HG03571 (cell line): ENCODE results near the gene TMEM72.

ENCODE experiments used
- ATAC-seq: cut with Tn5 transposase; IDR thresholded peaks from one replicate; pipeline ENCODE4 v1.9.1; 2021; ENCODE audit not compliant: unreplicated experiment

Gene TMEM72

GRCh38 chr10:44951576-44952226 lies 40.6 kb downstream of the TMEM72 start:
- no peak for ATAC-seq

- no peak for ATAC-seq
Measured at GRCh38 chr10:44952779-44953231, 41.7 kb downstream of the TMEM72 start.

GRCh38 chr10:44954042-44954441 lies 42.9 kb downstream of the TMEM72 start:
- ATAC-seq = no peak

- ATAC-seq = no peak
Measured at GRCh38 chr10:44954962-44955361, 43.8 kb downstream of the TMEM72 start.

GRCh38 chr10:44955413-44956070 lies 44.4 kb downstream of the TMEM72 start:
- ATAC-seq = no peak

- ATAC-seq = no peak
Measured at GRCh38 chr10:44956226-44956625, 45.1 kb downstream of the TMEM72 start.

GRCh38 chr10:44956717-44957706 lies 45.9 kb downstream of the TMEM72 start:
- no peak for ATAC-seq

GRCh38 chr10:44958196-44958897 lies 47.2 kb downstream of the TMEM72 start:
- no peak for ATAC-seq

- ATAC-seq = no peak
Measured at GRCh38 chr10:44958898-44959246, 47.7 kb downstream of the TMEM72 start.

- peak; percentile 95 for ATAC-seq
Measured at GRCh38 chr10:44959247-44960087, 48.3 kb downstream of the TMEM72 start, which contains the start of gene RASSF4. RASSF4 (plus strand) TSS chr10:44959802; CDS start chr10:44970203, 10,401 bp downstream.

GRCh38 chr10:44960088-44960460 lies 48.9 kb downstream of the TMEM72 start:
- ATAC-seq = no peak

- no peak for ATAC-seq
Measured at GRCh38 chr10:44960482-44961229, 49.5 kb downstream of the TMEM72 start.

- no peak for ATAC-seq
Measured at GRCh38 chr10:44961230-44961571, 50.1 kb downstream of the TMEM72 start.

- ATAC-seq = no peak
Measured at GRCh38 chr10:44961931-44962750, 51.0 kb downstream of the TMEM72 start.

GRCh38 chr10:44962870-44963738 lies 52.0 kb downstream of the TMEM72 start:
- ATAC-seq = no peak

- peak; percentile 23 for ATAC-seq
Measured at GRCh38 chr10:44963772-44964633, 52.9 kb downstream of the TMEM72 start.

- ATAC-seq = no peak
Measured at GRCh38 chr10:44965104-44965503, 54.0 kb downstream of the TMEM72 start.
